Endodermal cell (in vitro differentiated cells): ENCODE measurements around the gene FLRT2. TPM values are rescaled to one million over a fixed set of nuclear protein-coding genes. Genes with fewer than 3 reads are reported as not detected.
A peak's percentile ranks its signal among the peaks of the same experiment; 100 is the strongest.

Experiments
- DNase-seq: peaks from one replicate; pipeline ENCODE4 v3.0.0-alpha.2; 2017
- H3K27ac ChIP-seq: 2 replicates; pipeline ENCODE4 v1.5.1; 2013; ENCODE audit warnings: mild to moderate bottlenecking, low read depth, low read length, moderate library complexity
- H3K27me3 ChIP-seq: 2 replicates; pipeline ENCODE4 v1.6.1; 2013; ENCODE audit warnings: mild to moderate bottlenecking, low read length, moderate library complexity; ENCODE audit not compliant: insufficient read depth, control insufficient read depth, poor library complexity, severe bottlenecking
- H3K36me3 ChIP-seq: 2 replicates; pipeline ENCODE4 v1.7.0; 2013; ENCODE audit warnings: mild to moderate bottlenecking, low read length, moderate library complexity; ENCODE audit not compliant: control insufficient read depth, insufficient read depth
- H3K4me1 ChIP-seq: one replicate; pipeline ENCODE4 v1.7.0; 2013; ENCODE audit warnings: low read length; ENCODE audit not compliant: control insufficient read depth, insufficient read depth
- H3K4me3 ChIP-seq: 2 replicates; pipeline ENCODE4 v1.5.1; 2013; ENCODE audit warnings: mild to moderate bottlenecking, low read length, moderate library complexity
- H3K9ac ChIP-seq: 2 replicates; pipeline ENCODE4 v1.6.1; 2013; ENCODE audit warnings: mild to moderate bottlenecking, low read length, moderate library complexity; ENCODE audit not compliant: poor library complexity, severe bottlenecking; ENCODE audit errors: extremely low read depth
- H3K9me3 ChIP-seq: 2 replicates; pipeline ENCODE4 v1.6.1; 2013; ENCODE audit warnings: mild to moderate bottlenecking, low read length, moderate library complexity; ENCODE audit not compliant: control insufficient read depth
- H3K27ac Mint-ChIP-seq: 2 replicates; pipeline ENCODE4 v1.8.0; 2020; ENCODE audit warnings: mixed read lengths
- H3K27me3 Mint-ChIP-seq: 2 replicates; pipeline ENCODE4 v1.8.0; 2021; ENCODE audit warnings: mild to moderate bottlenecking, mixed read lengths; ENCODE audit not compliant: insufficient read depth
- H3K36me3 Mint-ChIP-seq: 2 replicates; pipeline ENCODE4 v1.8.0; 2020; ENCODE audit warnings: low read depth, mixed read lengths
- H3K4me1 Mint-ChIP-seq: 2 replicates; pipeline ENCODE4 v1.8.0; 2020; ENCODE audit warnings: mixed read lengths
- H3K4me3 Mint-ChIP-seq: 2 replicates; pipeline ENCODE4 v1.8.0; 2020; ENCODE audit warnings: mild to moderate bottlenecking, moderate library complexity, mixed read lengths
- H3K9me3 Mint-ChIP-seq: 2 replicates; pipeline ENCODE4 v1.8.0; 2020; ENCODE audit warnings: mild to moderate bottlenecking, mixed read lengths
- CTCF ChIP-seq: fragments of 200-600 bp; sonication (generic); conservative IDR thresholded peaks from 2 replicates; pipeline ENCODE4 v1.5.0; 2021; ENCODE audit warnings: antibody characterized with exemption, mild to moderate bottlenecking
- WGBS, 2 experiments: methylation state at CpG; one replicate each; pipeline versions ENCODE4 v1.1.5 to v1.1.7; 2013; ENCODE audit warnings: missing lambda C conversion rate in 2 of 2, mixed read lengths in 1 of 2; ENCODE audit not compliant: insufficient coverage in 1 of 2, insufficient read length in 1 of 2; 5-methylcytosine and 5-hydroxymethylcytosine counted together
- total RNA-seq, 2 donors: library from RNA; stranded (reverse); fragmentation: NEBNext Ultra II Directional in 1 of 2; extraction: Animal tissue kit (Norgen Biotek cat#: 25700) in 1 of 2; gene quantifications; 2 replicates in 1 of 2; 3 replicates in 1 of 2; pipeline ENCODE4 v1.2.1, GENCODE V29; 2021

The FLRT2 gene
- total RNA-seq, 2 donors from 2014 or later: 26.8 to 36.4 TPM

GRCh38 chr14:85523624-85524023, 6.3 kb upstream of the FLRT2 start:
- peaks cover 4% of the 10 kb centered on the region for H3K4me1 ChIP-seq
- H3K27me3 Mint-ChIP-seq: peaks cover under 1% of the 10 kb centered on the region
- H3K27me3 ChIP-seq: no peaks in the 10 kb centered on the region
- no peak for DNase-seq
- H3K36me3 Mint-ChIP-seq: no peaks in the 10 kb centered on the region
- no peak overlapping the region for H3K9ac ChIP-seq
- 96 to 100% methylated on average over 1 to 2 of the region's 2 CpGs for WGBS, 2 experiments
- H3K27ac ChIP-seq: no peak overlapping the region
- no peak overlapping the region for H3K4me3 Mint-ChIP-seq
- H3K9me3 Mint-ChIP-seq: no peaks in the 10 kb centered on the region
- H3K9me3 ChIP-seq: no peaks in the 10 kb centered on the region
- no peak overlapping the region for H3K4me3 ChIP-seq
- H3K27ac Mint-ChIP-seq: no peak overlapping the region
- no peaks in the 10 kb centered on the region for H3K36me3 ChIP-seq
- no peak for TF ChIP-seq CTCF
- peaks cover 22% of the 10 kb centered on the region for H3K4me1 Mint-ChIP-seq

- Histone ChIP-seq H3K36me3 (no peaks in the 10 kb centered on the region), H3K4me3 (no peak overlapping the region), H3K27me3 (peaks cover 20% of the 10 kb centered on the region), H3K27ac (no peak overlapping the region), H3K9me3 (no peaks in the 10 kb centered on the region), H3K9ac (no peak overlapping the region), H3K4me1 (no peaks in the 10 kb centered on the region)
- H3K27me3 Mint-ChIP-seq: peaks cover 34% of the 10 kb centered on the region
- H3K9me3 Mint-ChIP-seq: no peaks in the 10 kb centered on the region
- DNase-seq: no peak
- WGBS, 2 experiments: 100% methylated on average over 1 of the region's 1 CpG
- no peaks in the 10 kb centered on the region for H3K36me3 Mint-ChIP-seq
- no peak overlapping the region for H3K4me3 Mint-ChIP-seq
- H3K27ac Mint-ChIP-seq: no peak overlapping the region
- TF ChIP-seq CTCF: no peak
- peaks cover 8% of the 10 kb centered on the region for H3K4me1 Mint-ChIP-seq
These were observed 2.9 kb upstream of the FLRT2 start for GRCh38 chr14:85527006-85527405.

DNA sequence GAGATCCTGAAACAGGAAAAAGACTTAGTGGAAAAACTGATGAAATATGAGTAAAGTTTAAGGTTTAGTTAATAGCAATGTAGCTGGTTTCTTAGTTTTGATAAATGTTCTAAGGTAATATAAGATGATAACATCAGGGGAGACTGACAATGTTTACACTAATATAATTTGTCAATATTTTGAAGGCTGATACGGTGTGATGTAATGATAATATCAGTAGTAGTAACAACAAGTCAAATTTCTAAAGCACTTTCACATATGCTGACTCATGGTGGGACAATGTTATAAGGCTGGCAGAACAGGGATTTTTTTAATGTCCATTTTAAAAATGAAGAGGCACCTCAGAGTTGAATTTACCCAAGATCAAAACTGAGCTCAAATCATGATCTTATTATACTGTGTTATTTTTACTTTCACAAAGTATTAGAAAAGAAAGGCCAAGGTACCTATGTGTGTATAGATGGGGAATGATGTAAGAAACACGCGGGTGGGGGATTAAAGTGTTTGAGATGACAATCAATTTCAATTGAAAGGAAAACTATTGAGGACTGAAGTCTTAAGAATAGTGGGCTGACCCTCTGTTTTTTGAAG, 2.4 kb upstream of the FLRT2 start:
- H3K36me3 Mint-ChIP-seq: no peaks in the 10 kb centered on the region
- TF ChIP-seq CTCF: no peak
- Histone ChIP-seq H3K9ac (no peak overlapping the region), H3K4me1 (no peaks in the 10 kb centered on the region), H3K36me3 (no peaks in the 10 kb centered on the region), H3K4me3 (peak overlapping the region; percentile 91), H3K9me3 (no peaks in the 10 kb centered on the region), H3K27me3 (peaks cover 20% of the 10 kb centered on the region), H3K27ac (no peak overlapping the region)
- H3K27ac Mint-ChIP-seq: no peak overlapping the region
- 77 to 100% methylated on average over 2 of the region's 3 CpGs for WGBS, 2 experiments
- no peak for DNase-seq
- no peak overlapping the region for H3K4me3 Mint-ChIP-seq
- H3K9me3 Mint-ChIP-seq: no peaks in the 10 kb centered on the region
- H3K27me3 Mint-ChIP-seq: peaks cover 39% of the 10 kb centered on the region
- peaks cover 13% of the 10 kb centered on the region for H3K4me1 Mint-ChIP-seq
